Ovary (tissue), 3 donors: Measurements from ENCODE around the gene SLIT3.

Experiments used
- CTCF ChIP-seq, 3 donors: fragments of 450-650 bp in 2 of 3; fragments of 200-600 bp in 1 of 3; IDR thresholded peaks; one replicate each; pipeline versions ENCODE4 v1.5.1 to v1.8.0; 2016 to 2022; ENCODE audit warnings: antibody characterized with exemption in 3 of 3, mild to moderate bottlenecking in 1 of 3
- POLR2A ChIP-seq: fragments of 450-650 bp; IDR thresholded peaks from one replicate; pipeline ENCODE4 v1.6.1; 2017; ENCODE audit warnings: antibody characterized with exemption, mild to moderate bottlenecking, moderate library complexity
- donor health status: DM: no; HTN: no; CAD: no.

GRCh38 chr5:168817591-168817990 lies 483.3 kb downstream of the SLIT3 start:
- TF ChIP-seq CTCF (IDR thresholded peaks at IDR 0.05) = no peak
- TF ChIP-seq POLR2A = no peak
